Renal cortical epithelial cell (primary cell): Measurements from ENCODE around the gene SMG9. TPM values are rescaled to one million over a fixed set of nuclear protein-coding genes. Genes with fewer than 3 reads are reported as not detected.
"Not testable (repeated sequence)": the region's sequence is repeated elsewhere in the genome, so short reads cannot be mapped to it uniquely, and the experiment has no call there.

Source experiments
- DNase-seq: peaks from one replicate; pipeline ENCODE4 v3.0.0-alpha.2; 2011; ENCODE audit warnings: low read depth
- total RNA-seq: library from RNA; depleted of rRNA; stranded (reverse); fragments of >200 nt; gene quantifications from 2 replicates; pipeline ENCODE4 v1.2.3, GENCODE V29; 2014

Gene SMG9
- total RNA-seq, 1 donor from 2014 or later = 9.9 TPM

- DNase-seq = peak; percentile 68
Measured at GRCh38 chr19:43780706-43781525, 26.2 kb upstream of the SMG9 start, which contains the start of gene KCNN4. Gene KCNN4 (minus strand): TSS chr19:43780973. CDS start chr19:43780861, 112 bp downstream.

GRCh38 chr19:43779820-43780219 lies 25.1 kb upstream of the SMG9 start:
- no peak for DNase-seq

GRCh38 chr19:43779147-43779819 lies 24.5 kb upstream of the SMG9 start:
- no peak for DNase-seq

GRCh38 chr19:43778651-43779050 lies 23.9 kb upstream of the SMG9 start:
- DNase-seq = no peak

- peak; percentile 78 for DNase-seq
Measured at GRCh38 chr19:43777163-43777695, 22.5 kb upstream of the SMG9 start.

- no peak for DNase-seq
Measured at GRCh38 chr19:43776286-43776685, 21.5 kb upstream of the SMG9 start.

GRCh38 chr19:43775299-43775890 lies 20.6 kb upstream of the SMG9 start:
- DNase-seq = no peak

GRCh38 chr19:43774940-43775258 lies 20.1 kb upstream of the SMG9 start:
- not testable (repeated sequence) for DNase-seq

- DNase-seq = peak; percentile 26
Measured at GRCh38 chr19:43774103-43774939, 19.6 kb upstream of the SMG9 start.

- no peak for DNase-seq
Measured at GRCh38 chr19:43773725-43774102, 19.0 kb upstream of the SMG9 start.

GRCh38 chr19:43769256-43769655 lies 14.5 kb upstream of the SMG9 start:
- no peak for DNase-seq

- no peak for DNase-seq
Measured at GRCh38 chr19:43768273-43769050, 13.7 kb upstream of the SMG9 start.

- DNase-seq = no peak
Measured at GRCh38 chr19:43767818-43768217, 13.1 kb upstream of the SMG9 start.

- no peak for DNase-seq
Measured at GRCh38 chr19:43767316-43767715, 12.6 kb upstream of the SMG9 start.

- DNase-seq = no peak
Measured at GRCh38 chr19:43766755-43767043, 11.9 kb upstream of the SMG9 start.

- peak; percentile 91 for DNase-seq
Measured at GRCh38 chr19:43765109-43765876, 10.5 kb upstream of the SMG9 start.

- DNase-seq = not testable (repeated sequence)
Measured at GRCh38 chr19:43764684-43765083, 9.9 kb upstream of the SMG9 start.

- DNase-seq = peak; percentile 45
Measured at GRCh38 chr19:43763473-43763939, 8.7 kb upstream of the SMG9 start.

- DNase-seq = no peak
Measured at GRCh38 chr19:43762814-43763213, 8.1 kb upstream of the SMG9 start.

GRCh38 chr19:43760941-43761340 lies 6.2 kb upstream of the SMG9 start:
- DNase-seq = no peak
